ENCODE data around the gene PDLIM4.

Gene PDLIM4

GRCh38 chr5:132313961-132314432 is 56.5 kb downstream of the PDLIM4 start:
- DNase-seq, result no peak

DNA sequence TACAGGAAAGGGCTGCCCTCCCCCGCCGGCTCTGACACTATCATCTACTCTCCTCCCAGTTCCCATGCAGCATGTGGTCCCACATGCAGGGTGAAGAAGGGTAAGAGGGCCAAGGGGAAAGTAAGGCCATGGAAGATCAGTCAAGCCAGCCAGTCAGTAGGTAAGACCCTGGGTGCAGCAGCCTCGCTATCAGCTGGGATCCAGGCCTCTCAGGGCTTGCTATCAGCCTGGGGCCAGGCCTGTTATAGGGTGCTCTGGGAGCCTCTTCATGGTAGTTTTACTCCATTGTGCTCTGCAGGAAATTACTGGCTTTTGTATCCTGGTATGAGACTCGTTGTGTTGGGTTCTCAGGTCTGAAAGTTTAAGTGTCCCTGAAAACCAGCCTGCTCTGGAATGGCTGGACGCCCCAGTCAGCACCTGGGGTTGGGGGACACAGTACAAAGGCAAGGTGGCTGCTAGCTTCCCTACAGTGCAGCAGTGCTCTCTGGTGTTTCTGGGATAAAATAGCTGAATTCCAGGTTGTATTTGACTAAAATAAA is 58.1 kb downstream of the PDLIM4 start:
- no peak for DNase-seq

GRCh38 chr5:132319975-132320374 is 62.5 kb downstream of the PDLIM4 start:
- no peak for DNase-seq

DNA sequence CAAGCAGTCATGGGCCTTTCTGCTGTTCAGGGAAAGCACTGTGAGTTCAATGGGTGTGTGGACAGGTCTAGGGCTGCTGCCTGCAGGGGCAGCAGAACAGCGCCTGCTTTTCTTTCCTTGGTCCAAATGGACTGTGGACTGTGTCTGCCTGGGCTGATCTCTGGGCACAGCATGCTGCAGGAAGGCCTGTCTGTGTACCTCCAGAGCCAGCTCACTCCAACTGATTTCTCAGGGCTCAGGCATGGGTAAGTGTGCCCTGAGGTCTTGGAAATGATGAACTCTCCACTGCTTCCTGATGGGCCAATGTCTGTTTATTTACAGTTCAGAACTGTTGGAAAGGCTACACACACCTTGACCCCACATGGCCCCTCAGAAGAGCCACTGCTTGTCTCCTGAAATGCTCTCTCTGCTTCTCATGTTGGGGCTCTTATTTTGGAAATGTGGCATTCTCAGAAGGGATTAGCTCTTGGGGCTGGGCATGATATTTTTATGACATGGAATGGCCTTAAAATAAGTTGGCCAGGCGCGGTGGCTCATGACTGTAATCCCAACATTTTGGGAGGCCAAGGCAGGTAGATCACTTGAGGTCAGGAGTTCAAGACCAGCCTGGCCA is 63.7 kb downstream of the PDLIM4 start:
- no peak for DNase-seq

DNA sequence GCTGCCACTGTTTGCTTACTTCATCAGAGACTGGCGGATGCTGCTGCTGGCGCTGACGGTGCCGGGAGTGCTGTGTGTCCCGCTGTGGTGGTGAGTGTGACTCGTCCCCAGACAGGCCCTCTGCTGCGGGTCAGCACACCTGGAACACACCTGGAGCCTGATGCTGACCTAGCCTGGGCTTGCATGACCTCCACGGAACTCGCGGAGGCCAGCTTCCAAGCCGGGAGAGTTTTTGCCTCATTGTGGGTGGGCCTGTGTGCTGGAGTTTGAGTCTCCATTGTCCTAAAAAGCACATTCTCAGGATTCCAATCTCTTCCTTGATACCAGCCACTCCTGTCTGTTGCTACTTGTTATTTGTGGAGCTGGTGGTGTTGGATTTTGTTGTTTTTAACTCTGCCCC is 64.8 kb downstream of the PDLIM4 start:
- DNase-seq, result no peak

All from CD4-positive, alpha-beta T cell treated with Interleukin-12 subunit alpha and Interleukin-12 subunit beta, for 1 hour (primary cell).